Epithelial cell of proximal tubule (primary cell): ENCODE results near the gene MESP2. TPM values are rescaled to one million over a fixed set of nuclear protein-coding genes. Genes with fewer than 3 reads are reported as not detected.

Experiments used
- DNase-seq: peaks from one replicate; pipeline ENCODE4 v3.0.0-alpha.2; 2011; ENCODE audit warnings: low read depth
- H3K4me3 ChIP-seq: 2 replicates; pipeline ENCODE4 v1.5.1; 2011; ENCODE audit warnings: low read depth, mild to moderate bottlenecking, low read length
- CTCF ChIP-seq: conservative IDR thresholded peaks from 2 replicates; pipeline ENCODE4 v1.5.1; 2012; ENCODE audit warnings: low read depth, mild to moderate bottlenecking, low read length
- total RNA-seq: library from RNA; depleted of rRNA; stranded (reverse); fragments of >200 nt; gene quantifications from 2 replicates; pipeline ENCODE4 v1.2.3, GENCODE V29; 2015

The MESP2 gene
- total RNA-seq, 1 donor from 2014 or later: 1.1 TPM

DNA sequence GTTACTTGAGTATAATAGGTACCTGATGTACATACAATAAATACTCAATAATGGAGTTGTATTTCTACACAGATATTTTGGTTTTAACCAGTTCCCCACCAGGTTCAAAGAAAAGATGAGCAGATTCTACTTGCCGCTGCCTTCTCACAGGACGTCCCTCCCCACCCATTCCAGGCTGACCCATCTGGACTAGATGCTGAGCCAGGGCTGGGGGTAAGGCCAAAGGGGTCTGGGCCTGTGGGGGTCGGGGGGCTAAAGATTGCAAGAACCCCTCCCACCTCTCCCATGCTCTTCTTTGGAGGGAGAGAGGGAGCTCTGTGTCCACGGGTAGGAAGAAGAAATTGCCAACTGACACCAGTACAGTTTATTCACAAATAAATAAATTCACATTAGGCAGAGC, 26.6 kb upstream of the MESP2 start:
- no peak for TF ChIP-seq CTCF
- no peak for DNase-seq
- H3K4me3 ChIP-seq: peak overlapping the region; percentile 56

GRCh38 chr15:89749951-89750559, 26.1 kb upstream of the MESP2 start:
- peak overlapping the region; percentile 56 for H3K4me3 ChIP-seq
- no peak for TF ChIP-seq CTCF
- no peak for DNase-seq

GRCh38 chr15:89750560-89751542, 25.3 kb upstream of the MESP2 start, which contains the start of gene MESP1:
TSS of gene MESP1 (minus strand) at chr15:89751249. CDS start at chr15:89751231, 18 bp downstream.
- H3K4me3 ChIP-seq: peak within 1 kb of the TSS; percentile 56
- DNase-seq: peak; percentile 16
- TF ChIP-seq CTCF: peak; percentile 55

DNA sequence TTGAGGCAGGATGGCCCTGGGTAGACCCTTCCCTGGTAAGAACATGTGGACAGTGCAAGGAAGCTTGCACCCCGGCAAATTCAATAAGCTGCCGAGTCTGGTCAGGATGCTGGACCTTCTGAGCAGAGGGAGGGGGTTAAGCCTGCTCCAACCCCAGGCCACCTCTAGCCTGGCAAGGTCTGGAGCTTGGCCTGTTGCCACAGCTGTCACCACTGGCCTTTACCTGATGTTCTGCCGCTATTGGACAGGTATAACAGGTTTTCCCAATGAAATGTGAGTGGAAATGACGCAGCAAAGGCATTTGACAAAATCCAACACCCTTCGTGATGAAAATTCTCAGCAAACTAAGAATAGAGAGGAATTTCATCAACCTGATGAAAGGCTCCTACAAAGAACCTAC, 24.4 kb upstream of the MESP2 start:
- H3K4me3 ChIP-seq: no peak overlapping the region
- no peak for TF ChIP-seq CTCF
- no peak for DNase-seq

GRCh38 chr15:89753855-89754254, 22.3 kb upstream of the MESP2 start:
- no peak overlapping the region for H3K4me3 ChIP-seq
- no peak for DNase-seq
- TF ChIP-seq CTCF: no peak

DNA sequence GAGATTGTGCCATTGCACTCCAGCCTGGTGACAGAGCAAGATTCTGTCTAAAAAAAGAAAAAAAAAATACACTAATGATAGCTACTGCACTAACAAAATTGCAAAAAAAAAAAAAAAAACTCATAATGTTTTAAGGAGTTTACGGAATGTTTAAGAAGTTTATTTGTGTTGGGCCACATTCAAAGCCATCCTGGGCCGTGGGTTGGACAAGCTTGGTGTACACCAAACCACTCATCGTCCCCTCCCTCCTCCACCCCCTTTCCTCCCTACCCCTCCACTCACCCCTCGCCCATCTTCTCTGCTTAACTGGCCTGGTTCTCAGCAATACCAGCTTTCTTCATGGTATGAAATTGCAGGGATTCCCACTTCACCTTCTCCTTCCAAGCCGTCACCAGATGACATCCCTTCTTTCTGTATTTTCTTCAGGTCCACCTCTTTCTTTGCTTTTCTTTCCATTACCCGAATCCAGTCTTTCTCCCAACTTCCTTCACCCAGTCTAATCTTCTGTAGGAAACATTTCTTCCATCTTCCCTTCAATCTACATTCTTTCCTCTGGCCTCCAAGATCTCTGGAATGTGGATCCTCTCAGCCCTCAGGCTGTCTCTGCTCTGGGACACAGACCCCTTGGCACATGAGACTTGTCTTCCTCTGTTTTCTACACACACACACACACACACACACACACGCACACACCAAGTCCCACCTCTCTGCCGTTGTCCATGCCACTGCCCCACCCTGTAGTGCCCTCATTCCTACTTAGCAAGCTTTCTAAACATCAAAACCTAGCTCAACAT, 21.6 kb upstream of the MESP2 start:
- DNase-seq: no peak
- H3K4me3 ChIP-seq: no peak overlapping the region
- no peak for TF ChIP-seq CTCF
